WTC11 (cell line): ENCODE data around the gene TNFSF15. TPM values are rescaled to one million over a fixed set of nuclear protein-coding genes. Genes with fewer than 3 reads are reported as not detected.

Experiments used
- ATAC-seq: fragments of 200-7000 bp; cut with Tn5 transposase; 2 replicates; pipeline ENCODE4 v1.10.0; 2021; ENCODE audit warnings: mild to moderate bottlenecking, moderate library complexity
- CTCF ChIA-PET: fragments of 300-600 bp; sonication (Branson Sonifier 250); formaldehyde crosslinking; loops from one replicate; lab custom pipeline; 2021; ENCODE audit warnings: antibody characterized with exemption; lab: Charles Lee
- POLR2A ChIA-PET: fragments of 350-600 bp; sonication (Branson Sonifier 250); formaldehyde crosslinking; loops from one replicate; lab custom pipeline; 2021; ENCODE audit warnings: antibody characterized with exemption; lab: Charles Lee
- DNase-seq: peaks from one replicate; pipeline ENCODE4 v3.0.0; 2021; ENCODE audit warnings: low spot score
- H3K27ac Mint-ChIP-seq: 2 replicates; pipeline ENCODE4 v1.8.0; 2021; ENCODE audit warnings: mixed read lengths
- H3K27me3 Mint-ChIP-seq: 2 replicates; pipeline ENCODE4 v1.8.0; 2021; ENCODE audit warnings: low read depth, mild to moderate bottlenecking, moderate library complexity, mixed read lengths
- H3K36me3 Mint-ChIP-seq: 2 replicates; pipeline ENCODE4 v1.8.0; 2021; ENCODE audit warnings: mixed read lengths
- H3K4me1 Mint-ChIP-seq: 2 replicates; pipeline ENCODE4 v1.8.0; 2022; ENCODE audit warnings: mixed read lengths
- H3K4me3 Mint-ChIP-seq: 2 replicates; pipeline ENCODE4 v1.8.0; 2021; ENCODE audit warnings: mild to moderate bottlenecking, moderate library complexity, mixed read lengths
- H3K9me3 Mint-ChIP-seq: 2 replicates; pipeline ENCODE4 v1.8.0; 2021; ENCODE audit warnings: mixed read lengths
- FOXJ3 ChIP-seq: sonication (generic); formaldehyde crosslinking; IDR thresholded peaks from 2 replicates; pipeline ENCODE4 v1.9.0; 2021; ENCODE audit warnings: missing genetic modification reagents, mild to moderate bottlenecking, borderline replicate concordance
- FOXP1 ChIP-seq: sonication (generic); formaldehyde crosslinking; IDR thresholded peaks from 2 replicates; pipeline ENCODE4 v1.8.0; 2022; ENCODE audit warnings: missing genetic modification reagents, mild to moderate bottlenecking, moderate library complexity, borderline replicate concordance
- IRF2 ChIP-seq: sonication (generic); formaldehyde crosslinking; IDR thresholded peaks from 2 replicates; pipeline ENCODE4 v1.8.0; 2022; ENCODE audit warnings: low read depth, missing genetic modification reagents, borderline replicate concordance
- MXD4 ChIP-seq: fragments of 250-450 bp; sonication (Bioruptor Pico); IDR thresholded peaks from 2 replicates; pipeline ENCODE4 v1.8.0; 2021; ENCODE audit warnings: mild to moderate bottlenecking, moderate library complexity, borderline replicate concordance
- NFYB ChIP-seq: sonication (generic); formaldehyde crosslinking; conservative IDR thresholded peaks from 2 replicates; pipeline ENCODE4 v1.8.0; 2022; ENCODE audit warnings: low read depth, missing genetic modification reagents
- NR2C2 ChIP-seq: sonication (generic); formaldehyde crosslinking; IDR thresholded peaks from 2 replicates; pipeline ENCODE4 v1.8.0; 2022; ENCODE audit warnings: mild to moderate bottlenecking, missing genetic modification reagents
- OVOL2 ChIP-seq: fragments of 250-450 bp; sonication (Bioruptor Pico); IDR thresholded peaks from 2 replicates; pipeline ENCODE4 v1.9.0; 2021; ENCODE audit warnings: mild to moderate bottlenecking, borderline replicate concordance
- SP1 ChIP-seq: sonication (generic); formaldehyde crosslinking; conservative IDR thresholded peaks from 2 replicates; pipeline ENCODE4 v1.8.1; 2022; ENCODE audit warnings: missing genetic modification reagents
- TEAD4 ChIP-seq: sonication (generic); formaldehyde crosslinking; IDR thresholded peaks from 2 replicates; pipeline ENCODE4 v1.8.0; 2022; ENCODE audit warnings: mild to moderate bottlenecking, missing genetic modification reagents
- ZNF232 ChIP-seq: sonication (generic); formaldehyde crosslinking; IDR thresholded peaks from 2 replicates; pipeline ENCODE4 v1.8.0; 2022; ENCODE audit warnings: mild to moderate bottlenecking, missing genetic modification reagents
- ZNF317 ChIP-seq: sonication (generic); formaldehyde crosslinking; IDR thresholded peaks from 2 replicates; pipeline ENCODE4 v1.8.1; 2023; ENCODE audit warnings: low read depth, mild to moderate bottlenecking, moderate library complexity, missing genetic modification reagents, borderline replicate concordance
- ZNF416 ChIP-seq: fragments of 250-450 bp; sonication (Bioruptor Pico); IDR thresholded peaks from 2 replicates; pipeline ENCODE4 v1.9.0; 2021; ENCODE audit warnings: mild to moderate bottlenecking, inconsistent platforms
- total RNA-seq: library from RNA; stranded (reverse); gene quantifications from 3 replicates; pipeline ENCODE4 v1.2.3, GENCODE V29; 2021
- TF ChIP-seq, protein P1 (sequence below): sonication (generic); formaldehyde crosslinking; IDR thresholded peaks from 2 replicates; pipeline ENCODE4 v1.8.1; 2023; ENCODE audit warnings: mild to moderate bottlenecking, missing genetic modification reagents
- TF ChIP-seq, protein P2 (sequence below): fragments of 200-600 bp; IDR thresholded peaks from 2 replicates; pipeline ENCODE4 v1.8.0; 2022; ENCODE audit warnings: antibody characterized with exemption
- TF ChIP-seq, protein P3 (sequence below): sonication (generic); formaldehyde crosslinking; IDR thresholded peaks from 2 replicates; pipeline ENCODE4 v1.8.0; 2023; ENCODE audit warnings: mild to moderate bottlenecking, missing genetic modification reagents
- TF ChIP-seq, protein P4 (sequence below): sonication (generic); formaldehyde crosslinking; IDR thresholded peaks from 2 replicates; pipeline ENCODE4 v1.8.1; 2023; ENCODE audit warnings: mild to moderate bottlenecking, moderate library complexity, missing genetic modification reagents
- TF ChIP-seq, protein P5 (sequence below): sonication (generic); formaldehyde crosslinking; IDR thresholded peaks from 2 replicates; pipeline ENCODE4 v1.8.0; 2023; ENCODE audit warnings: missing genetic modification reagents, mild to moderate bottlenecking, borderline replicate concordance
- TF ChIP-seq, protein P6 (sequence below): sonication (generic); formaldehyde crosslinking; IDR thresholded peaks from 2 replicates; pipeline ENCODE4 v1.8.1; 2022; ENCODE audit warnings: low read depth, mild to moderate bottlenecking, moderate library complexity, missing genetic modification reagents, borderline replicate concordance

TNFSF15 gene
- total RNA-seq, 1 experiment from 2014 or later = 0.11 TPM

DNA sequence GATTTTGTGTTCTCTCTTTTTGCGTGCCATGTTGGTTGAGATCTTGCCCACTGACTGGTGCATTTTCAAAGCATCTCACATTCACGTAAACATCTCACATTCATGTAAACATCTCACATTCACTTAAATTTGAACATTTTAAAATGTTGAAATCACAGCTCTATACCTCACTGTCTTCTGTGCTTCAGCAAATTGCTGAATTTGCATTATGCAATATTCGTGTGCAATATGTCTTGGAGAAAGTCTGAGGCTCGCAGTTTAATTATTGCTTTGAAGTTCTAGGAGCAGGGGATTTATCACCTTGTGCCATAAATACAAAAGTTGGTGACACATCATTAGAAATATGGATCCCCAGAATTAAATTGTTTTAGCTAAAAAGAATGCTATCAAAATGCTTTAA, 42.6 kb downstream of the TNFSF15 start (continued):
- TF ChIP-seq, protein P1, sequence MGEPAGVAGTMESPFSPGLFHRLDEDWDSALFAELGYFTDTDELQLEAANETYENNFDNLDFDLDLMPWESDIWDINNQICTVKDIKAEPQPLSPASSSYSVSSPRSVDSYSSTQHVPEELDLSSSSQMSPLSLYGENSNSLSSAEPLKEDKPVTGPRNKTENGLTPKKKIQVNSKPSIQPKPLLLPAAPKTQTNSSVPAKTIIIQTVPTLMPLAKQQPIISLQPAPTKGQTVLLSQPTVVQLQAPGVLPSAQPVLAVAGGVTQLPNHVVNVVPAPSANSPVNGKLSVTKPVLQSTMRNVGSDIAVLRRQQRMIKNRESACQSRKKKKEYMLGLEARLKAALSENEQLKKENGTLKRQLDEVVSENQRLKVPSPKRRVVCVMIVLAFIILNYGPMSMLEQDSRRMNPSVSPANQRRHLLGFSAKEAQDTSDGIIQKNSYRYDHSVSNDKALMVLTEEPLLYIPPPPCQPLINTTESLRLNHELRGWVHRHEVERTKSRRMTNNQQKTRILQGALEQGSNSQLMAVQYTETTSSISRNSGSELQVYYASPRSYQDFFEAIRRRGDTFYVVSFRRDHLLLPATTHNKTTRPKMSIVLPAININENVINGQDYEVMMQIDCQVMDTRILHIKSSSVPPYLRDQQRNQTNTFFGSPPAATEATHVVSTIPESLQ (CRISPR knock-in tag) = no peak
- TF ChIP-seq, all 79 proteins: peak for 0

DNA sequence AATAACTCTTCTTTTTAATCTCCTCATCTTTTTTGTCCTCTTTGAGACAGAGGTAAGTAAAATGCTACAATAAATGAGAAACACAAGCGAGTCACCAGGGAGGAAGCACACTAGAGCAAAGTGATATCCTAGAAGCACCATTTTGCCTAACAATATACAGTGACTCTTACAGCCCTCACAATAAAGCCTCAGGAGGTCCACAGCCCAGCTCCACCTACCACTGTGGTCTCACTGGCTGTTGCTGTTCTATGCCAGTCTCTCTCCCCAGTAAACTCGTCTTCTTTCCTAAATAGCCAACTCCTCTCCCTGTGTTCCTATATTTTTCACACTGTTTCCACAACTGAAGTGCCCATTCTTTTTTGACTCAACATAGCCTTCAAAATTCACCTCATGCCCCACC, 44.3 kb downstream of the TNFSF15 start:
- Mint-ChIP-seq H3K9me3 (peaks cover 8% of the 10 kb centered on the region), H3K27ac (no peak overlapping the region), H3K36me3 (peaks cover 5% of the 10 kb centered on the region), H3K4me1 (peaks cover 11% of the 10 kb centered on the region), H3K4me3 (no peak overlapping the region), H3K27me3 (peaks cover 31% of the 10 kb centered on the region)
- ATAC-seq (peak; percentile 88), DNase-seq (no peak)
- CTCF ChIA-PET = interaction anchor here (1.0 kb wide), 1 partner anchor 145 kb away, joined by 5 read pairs; no protein-coding TSS in a partner anchor
- POLR2A ChIA-PET = no interaction called here
- TF ChIP-seq ZNF232 (CRISPR knock-in tag) (no peak), TEAD4 (no peak), ZNF317 (no peak), ZNF416 (CRISPR knock-in tag) (no peak), FOXP1 (CRISPR knock-in tag) (no peak), OVOL2 (CRISPR knock-in tag) (no peak), NFYB (CRISPR knock-in tag) (no peak), NR2C2 (no peak), FOXJ3 (CRISPR knock-in tag) (no peak), IRF2 (CRISPR knock-in tag) (no peak)
- TF ChIP-seq, protein P2, sequence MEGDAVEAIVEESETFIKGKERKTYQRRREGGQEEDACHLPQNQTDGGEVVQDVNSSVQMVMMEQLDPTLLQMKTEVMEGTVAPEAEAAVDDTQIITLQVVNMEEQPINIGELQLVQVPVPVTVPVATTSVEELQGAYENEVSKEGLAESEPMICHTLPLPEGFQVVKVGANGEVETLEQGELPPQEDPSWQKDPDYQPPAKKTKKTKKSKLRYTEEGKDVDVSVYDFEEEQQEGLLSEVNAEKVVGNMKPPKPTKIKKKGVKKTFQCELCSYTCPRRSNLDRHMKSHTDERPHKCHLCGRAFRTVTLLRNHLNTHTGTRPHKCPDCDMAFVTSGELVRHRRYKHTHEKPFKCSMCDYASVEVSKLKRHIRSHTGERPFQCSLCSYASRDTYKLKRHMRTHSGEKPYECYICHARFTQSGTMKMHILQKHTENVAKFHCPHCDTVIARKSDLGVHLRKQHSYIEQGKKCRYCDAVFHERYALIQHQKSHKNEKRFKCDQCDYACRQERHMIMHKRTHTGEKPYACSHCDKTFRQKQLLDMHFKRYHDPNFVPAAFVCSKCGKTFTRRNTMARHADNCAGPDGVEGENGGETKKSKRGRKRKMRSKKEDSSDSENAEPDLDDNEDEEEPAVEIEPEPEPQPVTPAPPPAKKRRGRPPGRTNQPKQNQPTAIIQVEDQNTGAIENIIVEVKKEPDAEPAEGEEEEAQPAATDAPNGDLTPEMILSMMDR = no peak
- TF ChIP-seq, protein P3, sequence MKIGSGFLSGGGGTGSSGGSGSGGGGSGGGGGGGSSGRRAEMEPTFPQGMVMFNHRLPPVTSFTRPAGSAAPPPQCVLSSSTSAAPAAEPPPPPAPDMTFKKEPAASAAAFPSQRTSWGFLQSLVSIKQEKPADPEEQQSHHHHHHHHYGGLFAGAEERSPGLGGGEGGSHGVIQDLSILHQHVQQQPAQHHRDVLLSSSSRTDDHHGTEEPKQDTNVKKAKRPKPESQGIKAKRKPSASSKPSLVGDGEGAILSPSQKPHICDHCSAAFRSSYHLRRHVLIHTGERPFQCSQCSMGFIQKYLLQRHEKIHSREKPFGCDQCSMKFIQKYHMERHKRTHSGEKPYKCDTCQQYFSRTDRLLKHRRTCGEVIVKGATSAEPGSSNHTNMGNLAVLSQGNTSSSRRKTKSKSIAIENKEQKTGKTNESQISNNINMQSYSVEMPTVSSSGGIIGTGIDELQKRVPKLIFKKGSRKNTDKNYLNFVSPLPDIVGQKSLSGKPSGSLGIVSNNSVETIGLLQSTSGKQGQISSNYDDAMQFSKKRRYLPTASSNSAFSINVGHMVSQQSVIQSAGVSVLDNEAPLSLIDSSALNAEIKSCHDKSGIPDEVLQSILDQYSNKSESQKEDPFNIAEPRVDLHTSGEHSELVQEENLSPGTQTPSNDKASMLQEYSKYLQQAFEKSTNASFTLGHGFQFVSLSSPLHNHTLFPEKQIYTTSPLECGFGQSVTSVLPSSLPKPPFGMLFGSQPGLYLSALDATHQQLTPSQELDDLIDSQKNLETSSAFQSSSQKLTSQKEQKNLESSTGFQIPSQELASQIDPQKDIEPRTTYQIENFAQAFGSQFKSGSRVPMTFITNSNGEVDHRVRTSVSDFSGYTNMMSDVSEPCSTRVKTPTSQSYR = no peak
- TF ChIP-seq, protein P4, sequence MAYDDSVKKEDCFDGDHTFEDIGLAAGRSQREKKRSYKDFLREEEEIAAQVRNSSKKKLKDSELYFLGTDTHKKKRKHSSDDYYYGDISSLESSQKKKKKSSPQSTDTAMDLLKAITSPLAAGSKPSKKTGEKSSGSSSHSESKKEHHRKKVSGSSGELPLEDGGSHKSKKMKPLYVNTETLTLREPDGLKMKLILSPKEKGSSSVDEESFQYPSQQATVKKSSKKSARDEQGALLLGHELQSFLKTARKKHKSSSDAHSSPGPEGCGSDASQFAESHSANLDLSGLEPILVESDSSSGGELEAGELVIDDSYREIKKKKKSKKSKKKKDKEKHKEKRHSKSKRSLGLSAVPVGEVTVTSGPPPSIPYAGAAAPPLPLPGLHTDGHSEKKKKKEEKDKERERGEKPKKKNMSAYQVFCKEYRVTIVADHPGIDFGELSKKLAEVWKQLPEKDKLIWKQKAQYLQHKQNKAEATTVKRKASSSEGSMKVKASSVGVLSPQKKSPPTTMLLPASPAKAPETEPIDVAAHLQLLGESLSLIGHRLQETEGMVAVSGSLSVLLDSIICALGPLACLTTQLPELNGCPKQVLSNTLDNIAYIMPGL (CRISPR knock-in tag) = no peak

DNA sequence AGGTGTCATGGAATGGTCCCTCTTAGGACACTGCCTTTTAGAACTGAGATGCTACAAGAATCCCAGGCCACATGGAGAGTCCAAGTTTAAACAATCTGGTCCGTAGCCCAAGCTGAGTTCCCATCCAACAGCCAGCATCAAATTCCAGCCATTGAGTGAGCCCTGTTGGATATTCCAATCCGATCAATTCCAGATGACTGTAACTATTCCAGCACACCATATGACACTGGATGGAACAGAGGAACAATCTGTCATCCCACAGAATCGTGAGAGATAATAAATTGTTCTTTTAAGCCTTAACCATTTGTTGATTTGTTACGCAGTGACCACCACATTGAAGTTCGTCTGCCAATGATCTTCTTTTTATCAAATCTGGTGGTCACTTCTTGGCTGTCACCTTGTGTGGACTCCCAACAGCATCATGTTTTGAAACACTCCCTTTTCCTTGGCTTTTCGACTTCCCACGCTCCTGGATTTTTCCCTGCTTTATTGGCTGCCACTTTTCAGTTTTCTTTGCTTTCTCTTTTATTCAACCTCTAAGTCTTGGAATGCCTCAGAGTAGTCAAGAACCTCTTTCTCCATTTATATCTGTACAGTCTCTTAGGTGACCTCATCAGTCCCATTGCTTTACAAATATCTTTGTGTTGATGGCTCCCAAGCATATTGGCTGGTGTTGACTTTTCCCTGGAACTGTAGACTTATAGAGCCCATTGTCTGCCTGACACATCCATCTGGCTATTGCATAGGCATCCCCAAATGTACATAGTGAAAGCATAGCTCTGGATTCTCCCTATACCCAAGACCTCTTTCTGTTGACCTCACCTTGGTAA, 46.1 kb downstream of the TNFSF15 start:
- H3K27ac Mint-ChIP-seq = no peak overlapping the region
- peaks cover 8% of the 10 kb centered on the region for H3K9me3 Mint-ChIP-seq
- ChIA-PET POLR2A (no interaction called here), CTCF (no interaction called here)
- peaks cover 5% of the 10 kb centered on the region for H3K36me3 Mint-ChIP-seq
- no peak overlapping the region for H3K4me3 Mint-ChIP-seq
- H3K4me1 Mint-ChIP-seq = peaks cover 11% of the 10 kb centered on the region
- DNase-seq (no peak), ATAC-seq (no peak)
- H3K27me3 Mint-ChIP-seq = peaks cover 27% of the 10 kb centered on the region
- TF ChIP-seq, protein P5, sequence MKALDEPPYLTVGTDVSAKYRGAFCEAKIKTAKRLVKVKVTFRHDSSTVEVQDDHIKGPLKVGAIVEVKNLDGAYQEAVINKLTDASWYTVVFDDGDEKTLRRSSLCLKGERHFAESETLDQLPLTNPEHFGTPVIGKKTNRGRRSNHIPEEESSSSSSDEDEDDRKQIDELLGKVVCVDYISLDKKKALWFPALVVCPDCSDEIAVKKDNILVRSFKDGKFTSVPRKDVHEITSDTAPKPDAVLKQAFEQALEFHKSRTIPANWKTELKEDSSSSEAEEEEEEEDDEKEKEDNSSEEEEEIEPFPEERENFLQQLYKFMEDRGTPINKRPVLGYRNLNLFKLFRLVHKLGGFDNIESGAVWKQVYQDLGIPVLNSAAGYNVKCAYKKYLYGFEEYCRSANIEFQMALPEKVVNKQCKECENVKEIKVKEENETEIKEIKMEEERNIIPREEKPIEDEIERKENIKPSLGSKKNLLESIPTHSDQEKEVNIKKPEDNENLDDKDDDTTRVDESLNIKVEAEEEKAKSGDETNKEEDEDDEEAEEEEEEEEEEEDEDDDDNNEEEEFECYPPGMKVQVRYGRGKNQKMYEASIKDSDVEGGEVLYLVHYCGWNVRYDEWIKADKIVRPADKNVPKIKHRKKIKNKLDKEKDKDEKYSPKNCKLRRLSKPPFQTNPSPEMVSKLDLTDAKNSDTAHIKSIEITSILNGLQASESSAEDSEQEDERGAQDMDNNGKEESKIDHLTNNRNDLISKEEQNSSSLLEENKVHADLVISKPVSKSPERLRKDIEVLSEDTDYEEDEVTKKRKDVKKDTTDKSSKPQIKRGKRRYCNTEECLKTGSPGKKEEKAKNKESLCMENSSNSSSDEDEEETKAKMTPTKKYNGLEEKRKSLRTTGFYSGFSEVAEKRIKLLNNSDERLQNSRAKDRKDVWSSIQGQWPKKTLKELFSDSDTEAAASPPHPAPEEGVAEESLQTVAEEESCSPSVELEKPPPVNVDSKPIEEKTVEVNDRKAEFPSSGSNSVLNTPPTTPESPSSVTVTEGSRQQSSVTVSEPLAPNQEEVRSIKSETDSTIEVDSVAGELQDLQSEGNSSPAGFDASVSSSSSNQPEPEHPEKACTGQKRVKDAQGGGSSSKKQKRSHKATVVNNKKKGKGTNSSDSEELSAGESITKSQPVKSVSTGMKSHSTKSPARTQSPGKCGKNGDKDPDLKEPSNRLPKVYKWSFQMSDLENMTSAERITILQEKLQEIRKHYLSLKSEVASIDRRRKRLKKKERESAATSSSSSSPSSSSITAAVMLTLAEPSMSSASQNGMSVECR (CRISPR knock-in tag) = no peak
- TF ChIP-seq IRF2 (CRISPR knock-in tag) (no peak), SP1 (CRISPR knock-in tag) (no peak), FOXP1 (CRISPR knock-in tag) (no peak), MXD4 (CRISPR knock-in tag) (no peak)
- TF ChIP-seq, protein P6, sequence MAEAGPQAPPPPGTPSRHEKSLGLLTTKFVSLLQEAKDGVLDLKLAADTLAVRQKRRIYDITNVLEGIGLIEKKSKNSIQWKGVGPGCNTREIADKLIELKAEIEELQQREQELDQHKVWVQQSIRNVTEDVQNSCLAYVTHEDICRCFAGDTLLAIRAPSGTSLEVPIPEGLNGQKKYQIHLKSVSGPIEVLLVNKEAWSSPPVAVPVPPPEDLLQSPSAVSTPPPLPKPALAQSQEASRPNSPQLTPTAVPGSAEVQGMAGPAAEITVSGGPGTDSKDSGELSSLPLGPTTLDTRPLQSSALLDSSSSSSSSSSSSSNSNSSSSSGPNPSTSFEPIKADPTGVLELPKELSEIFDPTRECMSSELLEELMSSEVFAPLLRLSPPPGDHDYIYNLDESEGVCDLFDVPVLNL (CRISPR knock-in tag) = no peak
